Upper lobe of left lung (tissue), 4 donors: Measurements from ENCODE around the gene IQCF2.

ENCODE experiments used
- EP300 ChIP-seq, 4 donors: sonication (generic); formaldehyde crosslinking; IDR thresholded peaks; one replicate each; pipeline ENCODE4 v1.5.1; 2017; ENCODE audit warnings: antibody characterized with exemption in 4 of 4, control low read depth in 2 of 4
- POLR2A ChIP-seq, 4 donors: fragments of 450-650 bp; IDR thresholded peaks; one replicate each; pipeline ENCODE4 v1.5.1; 2016 to 2017; ENCODE audit warnings: antibody characterized with exemption in 4 of 4, mild to moderate bottlenecking in 2 of 4
- POLR2AphosphoS5 ChIP-seq, 2 donors: sonication (generic); formaldehyde crosslinking; IDR thresholded peaks; one replicate each; pipeline ENCODE4 v1.5.1; 2017; ENCODE audit warnings: antibody characterized with exemption in 2 of 2
- TF ChIP-seq, protein P1 (sequence below), 6 experiments: fragments of 450-650 bp in 4 of 6; fragments of 200-600 bp in 2 of 6; sonication (generic) in 2 of 6; IDR thresholded peaks; one replicate each; pipeline ENCODE4 v1.5.1; 2016 to 2019; ENCODE audit warnings: antibody characterized with exemption in 6 of 6

DNA sequence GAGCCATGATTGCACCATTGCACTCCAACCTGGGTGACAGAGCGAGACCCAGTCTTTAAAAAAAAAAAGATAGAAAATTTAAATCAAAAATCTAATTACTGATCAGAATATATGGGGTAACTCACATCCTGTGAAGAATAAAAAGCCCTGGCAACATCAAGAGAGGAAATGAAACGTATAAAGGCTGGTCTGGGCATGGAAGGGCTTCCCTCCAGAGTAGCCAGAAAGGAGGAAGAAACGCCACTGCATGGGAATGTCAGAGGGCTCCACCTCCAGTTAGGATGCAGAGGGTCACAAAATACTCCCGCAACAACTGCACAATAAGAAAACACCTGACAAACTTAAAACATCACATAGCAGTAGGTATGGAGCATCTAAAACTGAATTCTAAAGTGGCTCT is 46.6 kb downstream of the IQCF2 start:
- TF ChIP-seq, protein P1, sequence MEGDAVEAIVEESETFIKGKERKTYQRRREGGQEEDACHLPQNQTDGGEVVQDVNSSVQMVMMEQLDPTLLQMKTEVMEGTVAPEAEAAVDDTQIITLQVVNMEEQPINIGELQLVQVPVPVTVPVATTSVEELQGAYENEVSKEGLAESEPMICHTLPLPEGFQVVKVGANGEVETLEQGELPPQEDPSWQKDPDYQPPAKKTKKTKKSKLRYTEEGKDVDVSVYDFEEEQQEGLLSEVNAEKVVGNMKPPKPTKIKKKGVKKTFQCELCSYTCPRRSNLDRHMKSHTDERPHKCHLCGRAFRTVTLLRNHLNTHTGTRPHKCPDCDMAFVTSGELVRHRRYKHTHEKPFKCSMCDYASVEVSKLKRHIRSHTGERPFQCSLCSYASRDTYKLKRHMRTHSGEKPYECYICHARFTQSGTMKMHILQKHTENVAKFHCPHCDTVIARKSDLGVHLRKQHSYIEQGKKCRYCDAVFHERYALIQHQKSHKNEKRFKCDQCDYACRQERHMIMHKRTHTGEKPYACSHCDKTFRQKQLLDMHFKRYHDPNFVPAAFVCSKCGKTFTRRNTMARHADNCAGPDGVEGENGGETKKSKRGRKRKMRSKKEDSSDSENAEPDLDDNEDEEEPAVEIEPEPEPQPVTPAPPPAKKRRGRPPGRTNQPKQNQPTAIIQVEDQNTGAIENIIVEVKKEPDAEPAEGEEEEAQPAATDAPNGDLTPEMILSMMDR (IDR thresholded peaks at IDR 0.05) = no peak
- TF ChIP-seq POLR2AphosphoS5 (IDR thresholded peaks at IDR 0.05) = no peak
- TF ChIP-seq POLR2A (IDR thresholded peaks at IDR 0.05) = no peak
- TF ChIP-seq EP300 (IDR thresholded peaks at IDR 0.05) = no peak
